HG02588 (cell line): ENCODE measurements around the gene TTC36.
A peak's percentile ranks its signal among the peaks of the same experiment; 100 is the strongest.
"Not testable (repeated sequence)": the region's sequence is repeated elsewhere in the genome, so short reads cannot be mapped to it uniquely, and the experiment has no call there.

Experiments used
- ATAC-seq: cut with Tn5 transposase; IDR thresholded peaks from one replicate; pipeline ENCODE4 v1.9.1; 2021; ENCODE audit warnings: mild to moderate bottlenecking, moderate library complexity; ENCODE audit not compliant: unreplicated experiment

Gene TTC36

GRCh38 chr11:118531597-118532084 is 4.4 kb downstream of the TTC36 start:
- no peak for ATAC-seq

- ATAC-seq: no peak
Measured at GRCh38 chr11:118532091-118532490, 4.8 kb downstream of the TTC36 start.

- no peak for ATAC-seq
Measured at GRCh38 chr11:118532852-118533768, 5.8 kb downstream of the TTC36 start.

- no peak for ATAC-seq
Measured at GRCh38 chr11:118533769-118534729, 6.8 kb downstream of the TTC36 start.

- ATAC-seq: no peak
Measured at GRCh38 chr11:118535261-118535660, 8.0 kb downstream of the TTC36 start.

- no peak for ATAC-seq
Measured at GRCh38 chr11:118536726-118537125, 9.5 kb downstream of the TTC36 start.

GRCh38 chr11:118537409-118537980 is 10.2 kb downstream of the TTC36 start:
- no peak for ATAC-seq

- ATAC-seq: no peak
Measured at GRCh38 chr11:118544010-118544646, 16.9 kb downstream of the TTC36 start.

- ATAC-seq: no peak
Measured at GRCh38 chr11:118544647-118545010, 17.4 kb downstream of the TTC36 start.

- no peak for ATAC-seq
Measured at GRCh38 chr11:118545533-118545932, 18.3 kb downstream of the TTC36 start.

GRCh38 chr11:118547132-118547531 is 19.9 kb downstream of the TTC36 start:
- no peak for ATAC-seq

GRCh38 chr11:118552341-118552740 is 25.1 kb downstream of the TTC36 start:
- no peak for ATAC-seq

- no peak for ATAC-seq
Measured at GRCh38 chr11:118560806-118561205, 33.5 kb downstream of the TTC36 start.

GRCh38 chr11:118565051-118565450 is 37.8 kb downstream of the TTC36 start:
- ATAC-seq: no peak

- ATAC-seq: no peak
Measured at GRCh38 chr11:118569670-118570069, 42.4 kb downstream of the TTC36 start.

- no peak for ATAC-seq
Measured at GRCh38 chr11:118570787-118571186, 43.5 kb downstream of the TTC36 start.

- not testable (repeated sequence) for ATAC-seq
Measured at GRCh38 chr11:118571701-118572060, 44.4 kb downstream of the TTC36 start.

GRCh38 chr11:118572061-118572980 is 45.0 kb downstream of the TTC36 start, which contains the start of gene ARCN1:
Gene ARCN1, plus strand, starts transcription at chr11:118572409. Its CDS starts 139 bp downstream, at chr11:118572548.
- ATAC-seq: peak; percentile 68

- ATAC-seq: peak; percentile 25
Measured at GRCh38 chr11:118572981-118573550, 45.8 kb downstream of the TTC36 start.
